BLaER1 treated with 17β-estradiol and CSF1 and Interleukin-3, amounts not matched to agents 10 nM and 100 nM (cell line): ENCODE results near the gene SRRM5.
"Not testable (repeated sequence)": the region's sequence is repeated elsewhere in the genome, so short reads cannot be mapped to it uniquely, and the experiment has no call there.

Experiments
- H3K27ac ChIP-seq, 11 experiments: shearing (Covaris generic); formaldehyde crosslinking; 2 replicates each; pipeline ENCODE4 v1.8.1; 2022
- H3K27me3 ChIP-seq, 11 experiments: shearing (Covaris generic); formaldehyde crosslinking; 2 replicates each; pipeline ENCODE4 v1.8.1; 2022
- H3K36me3 ChIP-seq, 11 experiments: shearing (Covaris generic); formaldehyde crosslinking; 2 replicates each; pipeline ENCODE4 v1.8.1; 2022
- H3K4me1 ChIP-seq, 10 experiments: shearing (Covaris generic); formaldehyde crosslinking; 2 replicates each; pipeline ENCODE4 v1.8.1; 2022
- H3K4me2 ChIP-seq, 11 experiments: shearing (Covaris generic); formaldehyde crosslinking; 2 replicates each; pipeline ENCODE4 v1.8.1; 2022
- H3K4me3 ChIP-seq, 10 experiments: shearing (Covaris generic); formaldehyde crosslinking; 2 replicates each; pipeline ENCODE4 v1.8.1; 2022
- H3K9ac ChIP-seq, 11 experiments: shearing (Covaris generic); formaldehyde crosslinking; 2 replicates each; pipeline ENCODE4 v1.8.1; 2022
- H3K9me3 ChIP-seq, 11 experiments: shearing (Covaris generic); formaldehyde crosslinking; replicated peaks in 1 of 11; 2 replicates each; pipeline ENCODE4 v1.8.1; 2022
- H4K20me1 ChIP-seq, 11 experiments: shearing (Covaris generic); formaldehyde crosslinking; 2 replicates each; pipeline ENCODE4 v1.8.1; 2022
- Cebpa-rat ChIP-seq, 11 experiments: shearing (Covaris generic); IDR thresholded peaks; 2 replicates each; pipeline ENCODE4 v1.8.1; 2022

The SRRM5 gene

DNA sequence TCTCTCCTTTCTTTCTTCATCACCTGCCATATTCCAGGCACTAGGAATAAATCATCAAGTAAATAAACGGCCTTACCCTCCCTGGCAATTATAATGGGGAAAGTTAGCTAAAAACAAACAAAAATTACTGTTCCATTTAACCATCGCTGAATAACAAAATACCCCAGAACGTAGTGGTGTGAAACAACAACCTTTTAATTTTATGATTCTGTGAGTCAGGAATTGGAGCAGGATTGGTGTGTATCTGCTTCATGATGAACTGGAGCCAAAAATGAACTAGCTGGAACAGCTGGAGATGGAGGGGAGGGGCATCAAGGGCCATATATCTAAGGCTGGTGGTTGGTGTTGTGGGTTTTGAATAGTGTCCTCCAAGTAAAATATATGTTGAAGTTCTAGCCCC is 31.4 kb downstream of the SRRM5 start:
- no peak overlapping the region for H3K9ac ChIP-seq
- TF ChIP-seq Cebpa-rat (IDR thresholded peaks at IDR 0.05): no peak
- peaks cover 0 to 13% (median 0%) of the 10 kb centered on the region in 11 experiments; a peak in 1 of 22 replicates for H3K9me3 ChIP-seq
- peaks cover 0 to 22% (median 5%) of the 10 kb centered on the region in 11 experiments; a peak in 10 of 22 replicates for H4K20me1 ChIP-seq
- peaks cover 17 to 25% (median 18%) of the 10 kb centered on the region in 10 experiments for H3K4me1 ChIP-seq
- H3K4me3 ChIP-seq: no peak overlapping the region
- H3K36me3 ChIP-seq: peaks cover 24 to 29% (median 27%) of the 10 kb centered on the region in 11 experiments
- no peak overlapping the region; a peak in 1 of 22 replicates for H3K27ac ChIP-seq
- H3K27me3 ChIP-seq: peaks cover 0 to 18% (median 9%) of the 10 kb centered on the region in 11 experiments; a peak in 15 of 22 replicates
- no peak overlapping the region for H3K4me2 ChIP-seq

- Histone ChIP-seq H4K20me1 (peaks cover 0 to 31% (median 11%) of the 10 kb centered on the region in 11 experiments; a peak in 14 of 22 replicates), H3K9me3 (peaks cover 0 to 13% (median 0%) of the 10 kb centered on the region in 11 experiments; a peak in 1 of 22 replicates)
- TF ChIP-seq Cebpa-rat (IDR thresholded peaks at IDR 0.05): no peak
These were observed 32.3 kb downstream of the SRRM5 start for GRCh38 chr19:43644181-43644580.

DNA sequence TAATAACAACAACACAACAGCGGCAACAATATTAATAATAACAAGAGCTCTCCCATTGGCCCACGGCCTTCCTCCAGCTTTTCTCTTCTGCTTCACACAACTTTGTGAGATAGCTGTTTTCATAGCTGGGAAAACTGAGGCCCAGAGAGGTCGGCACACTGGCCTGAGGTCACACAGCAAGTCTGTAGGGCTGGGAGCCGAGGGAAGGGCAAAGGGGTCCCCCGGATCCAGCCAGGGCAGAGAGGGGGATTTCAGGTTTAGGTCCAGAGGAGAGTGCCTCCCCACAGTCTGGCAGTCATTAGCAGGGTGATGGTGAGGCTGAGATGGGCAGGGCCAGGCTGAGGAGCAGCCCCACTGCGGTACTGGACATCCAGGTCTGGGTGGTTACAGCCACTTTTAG is 36.7 kb downstream of the SRRM5 start:
- peaks cover 0 to 12% (median 2%) of the 10 kb centered on the region in 10 experiments; a peak in 8 of 20 replicates for H3K4me1 ChIP-seq
- TF ChIP-seq Cebpa-rat (IDR thresholded peaks at IDR 0.05): no peak
- H3K4me3 ChIP-seq: no peak overlapping the region
- no peak overlapping the region for H3K27ac ChIP-seq
- peaks cover 6 to 74% (median 52%) of the 10 kb centered on the region in 11 experiments; a peak in 20 of 22 replicates for H4K20me1 ChIP-seq
- peaks cover 0 to 13% (median 0%) of the 10 kb centered on the region in 11 experiments; a peak in 1 of 22 replicates for H3K9me3 ChIP-seq
- no peaks in the 10 kb centered on the region for H3K27me3 ChIP-seq
- H3K36me3 ChIP-seq: peaks cover 76 to 82% (median 79%) of the 10 kb centered on the region in 11 experiments
- H3K9ac ChIP-seq: no peak overlapping the region
- H3K4me2 ChIP-seq: no peak overlapping the region

More at GRCh38 chr19:43644181-43644580, 32.3 kb downstream of the SRRM5 start:
- Histone ChIP-seq H3K9ac (no peak overlapping the region), H3K4me1 (peaks cover 8 to 16% (median 10%) of the 10 kb centered on the region in 10 experiments), H3K4me2 (no peak overlapping the region), H3K27ac (no peak overlapping the region; a peak in 1 of 22 replicates), H3K36me3 (peaks cover 33 to 38% (median 36%) of the 10 kb centered on the region in 11 experiments), H3K4me3 (no peak overlapping the region), H3K27me3 (peaks cover 0 to 10% (median 9%) of the 10 kb centered on the region in 11 experiments; a peak in 15 of 22 replicates)

DNA sequence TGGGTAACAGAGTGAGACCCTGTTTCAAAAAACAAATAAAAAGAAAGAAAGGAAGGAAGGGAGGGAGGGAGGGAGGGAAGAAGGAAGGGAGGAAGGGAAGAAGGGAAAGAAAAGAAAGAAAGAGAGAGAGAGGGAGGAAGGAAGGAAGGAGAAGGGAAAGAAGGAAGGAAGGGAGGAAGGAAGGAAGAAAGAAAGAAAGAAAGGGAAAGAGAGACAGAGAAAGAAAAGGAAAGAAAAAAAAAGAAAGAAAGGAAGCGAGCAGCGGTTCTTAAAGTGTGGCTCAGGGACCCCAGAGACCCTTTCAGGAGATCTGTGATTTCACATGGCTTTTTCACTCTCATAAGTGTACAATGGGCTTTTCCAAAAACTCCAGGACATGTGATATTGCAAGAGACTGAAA is 37.6 kb downstream of the SRRM5 start:
- no peak overlapping the region for H3K4me3 ChIP-seq
- H3K36me3 ChIP-seq: peaks cover 84 to 91% (median 88%) of the 10 kb centered on the region in 11 experiments
- H3K9me3 ChIP-seq: peaks cover 0 to 13% (median 0%) of the 10 kb centered on the region in 11 experiments; a peak in 1 of 22 replicates
- no peak for TF ChIP-seq Cebpa-rat (IDR thresholded peaks at IDR 0.05)
- no peak overlapping the region for H3K4me2 ChIP-seq
- H3K4me1 ChIP-seq: peaks cover 0 to 10% (median 0%) of the 10 kb centered on the region in 10 experiments; a peak in 6 of 20 replicates
- H3K27ac ChIP-seq: no peak overlapping the region
- H4K20me1 ChIP-seq: peaks cover 9 to 83% (median 60%) of the 10 kb centered on the region in 11 experiments; a peak in 20 of 22 replicates
- H3K9ac ChIP-seq: 0 out of 22 replicates have a peak overlapping the region, but pooled peaks of 1 of the 11 experiments have one; percentile 9
- H3K27me3 ChIP-seq: no peaks in the 10 kb centered on the region

- H3K36me3 ChIP-seq: peaks cover 92 to 99% (median 95%) of the 10 kb centered on the region in 11 experiments
These were observed 38.4 kb downstream of the SRRM5 start for GRCh38 chr19:43650276-43650675.

GRCh38 chr19:43651758-43652545 is 40.1 kb downstream of the SRRM5 start:
- H3K4me2 ChIP-seq: no peak overlapping the region
- H3K4me1 ChIP-seq: peaks cover 0 to 10% (median 0%) of the 10 kb centered on the region in 10 experiments; a peak in 6 of 20 replicates
- no peaks in the 10 kb centered on the region for H3K27me3 ChIP-seq
- TF ChIP-seq Cebpa-rat (IDR thresholded peaks at IDR 0.05): no peak
- H3K27ac ChIP-seq: no peak overlapping the region
- H3K9ac ChIP-seq: no peak overlapping the region
- no peak overlapping the region for H3K4me3 ChIP-seq
- H3K9me3 ChIP-seq: peaks cover 0 to 5% (median 0%) of the 10 kb centered on the region in 11 experiments; a peak in 2 of 22 replicates
- peaks cover 17 to 97% (median 79%) of the 10 kb centered on the region in 11 experiments; a peak in 21 of 22 replicates for H4K20me1 ChIP-seq
- peaks cover 97 to 100% (median 99%) of the 10 kb centered on the region in 11 experiments for H3K36me3 ChIP-seq

More at GRCh38 chr19:43650276-43650675, 38.4 kb downstream of the SRRM5 start:
- H3K27ac ChIP-seq, H3K4me1 ChIP-seq, H3K4me2 ChIP-seq, H3K27me3 ChIP-seq, H3K4me3 ChIP-seq: not testable (repeated sequence)
- H4K20me1 ChIP-seq: peaks cover 10 to 90% (median 68%) of the 10 kb centered on the region in 11 experiments; a peak in 20 of 22 replicates
- peaks cover 0 to 13% (median 0%) of the 10 kb centered on the region in 11 experiments; a peak in 1 of 22 replicates for H3K9me3 ChIP-seq
- H3K9ac ChIP-seq: 0 out of 22 replicates have a peak overlapping the region, but pooled peaks of 1 of the 11 experiments have one; percentile 42

DNA sequence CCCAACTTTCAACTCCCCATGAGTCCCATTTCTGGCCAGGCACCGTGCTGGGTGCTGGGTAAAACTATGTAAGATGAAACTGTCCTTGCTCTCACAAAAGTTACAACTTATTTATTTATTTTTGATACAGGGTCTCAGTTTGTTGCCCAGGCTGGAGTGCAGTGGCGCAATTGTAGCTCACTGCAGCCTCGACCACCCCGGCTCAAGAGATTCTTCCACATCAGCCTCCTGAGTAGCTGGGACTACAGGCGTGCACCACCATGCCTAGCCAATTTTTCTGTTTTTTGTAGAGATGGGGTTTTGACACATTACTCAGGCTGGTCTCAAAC is 40.6 kb downstream of the SRRM5 start:
- Histone ChIP-seq H3K4me1 (peaks cover 0 to 10% (median 0%) of the 10 kb centered on the region in 10 experiments; a peak in 6 of 20 replicates), H3K9ac (no peak overlapping the region), H3K9me3 (peaks cover 0 to 3% (median 0%) of the 10 kb centered on the region in 11 experiments; a peak in 1 of 22 replicates), H3K27me3 (no peaks in the 10 kb centered on the region), H3K27ac (no peak overlapping the region), H4K20me1 (peaks cover 22 to 97% (median 84%) of the 10 kb centered on the region in 11 experiments), H3K36me3 (peaks cover 97 to 100% (median 99%) of the 10 kb centered on the region in 11 experiments), H3K4me2 (no peak overlapping the region), H3K4me3 (no peak overlapping the region)
- no peak for TF ChIP-seq Cebpa-rat (IDR thresholded peaks at IDR 0.05)

DNA sequence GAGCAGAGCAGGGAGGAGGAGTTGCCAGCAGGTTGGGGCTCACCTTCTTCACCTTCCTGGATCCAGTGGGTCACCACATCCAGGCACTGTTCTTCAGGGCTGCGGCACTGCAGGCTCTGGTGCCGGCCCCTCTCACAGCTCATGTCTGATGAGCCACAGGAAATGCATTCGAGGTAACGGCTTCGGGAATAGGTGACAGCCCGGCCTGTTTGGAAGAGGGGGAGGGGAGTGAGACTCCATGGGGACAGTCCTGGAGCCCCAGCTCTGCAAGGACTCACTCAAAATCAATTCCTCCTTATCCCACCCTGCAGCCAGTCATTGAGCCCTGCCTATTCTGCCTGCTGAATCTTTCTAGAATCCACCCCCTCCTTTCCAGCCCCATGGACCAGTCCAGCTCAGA is 44.5 kb downstream of the SRRM5 start:
- no peak overlapping the region for H3K27ac ChIP-seq
- H3K9ac ChIP-seq: no peak overlapping the region
- H3K36me3 ChIP-seq: peaks cover 99 to 100% (median 100%) of the 10 kb centered on the region in 11 experiments
- H4K20me1 ChIP-seq: peaks cover 32 to 100% (median 98%) of the 10 kb centered on the region in 11 experiments
- H3K4me2 ChIP-seq: no peak overlapping the region
- H3K4me1 ChIP-seq: peaks cover 0 to 7% (median 0%) of the 10 kb centered on the region in 10 experiments; a peak in 1 of 20 replicates
- H3K27me3 ChIP-seq: no peaks in the 10 kb centered on the region
- H3K9me3 ChIP-seq: peaks cover 0 to 10% (median 0%) of the 10 kb centered on the region in 11 experiments; a peak in 7 of 22 replicates
- TF ChIP-seq Cebpa-rat (IDR thresholded peaks at IDR 0.05): no peak
- no peak overlapping the region for H3K4me3 ChIP-seq

DNA sequence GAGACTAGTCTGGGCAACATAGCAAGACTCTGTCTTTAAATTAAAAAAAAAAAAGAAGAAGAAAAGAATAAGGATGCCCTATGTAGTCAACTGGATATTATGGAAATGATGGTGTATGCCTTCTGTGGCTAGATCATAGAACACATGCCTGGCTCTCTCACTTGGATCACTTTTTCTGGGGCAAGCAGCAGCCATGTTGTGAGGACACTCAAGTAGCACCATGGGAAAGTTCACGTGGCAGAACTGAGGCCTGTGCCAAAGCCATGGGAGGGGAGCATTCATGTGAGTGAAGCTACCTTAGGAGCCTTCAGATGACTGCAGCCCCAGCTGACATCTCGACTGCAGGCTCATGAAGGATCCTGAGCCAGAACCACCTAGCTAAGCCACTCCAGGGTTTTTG is 46.1 kb downstream of the SRRM5 start:
- Histone ChIP-seq H3K9ac (no peak overlapping the region), H3K4me3 (no peak overlapping the region), H3K4me1 (peaks cover 4 to 10% (median 6%) of the 10 kb centered on the region in 10 experiments; a peak in 17 of 20 replicates), H3K27me3 (no peaks in the 10 kb centered on the region), H3K4me2 (no peak overlapping the region), H3K27ac (no peak overlapping the region), H3K9me3 (peaks cover 0 to 10% (median 0%) of the 10 kb centered on the region in 11 experiments; a peak in 7 of 22 replicates), H3K36me3 (peaks cover 99 to 100% (median 100%) of the 10 kb centered on the region in 11 experiments), H4K20me1 (peaks cover 34 to 100% (median 98%) of the 10 kb centered on the region in 11 experiments)
- TF ChIP-seq Cebpa-rat (IDR thresholded peaks at IDR 0.05): no peak
